DOHH2 (cell line): ENCODE data around the gene ZFY.

Experiments
- EZH2phosphoT487 ChIP-seq: fragments of 200-600 bp; sonication (generic); IDR thresholded peaks from 2 replicates; pipeline ENCODE4 v1.6.1; 2017; ENCODE audit warnings: borderline replicate concordance, mild to moderate bottlenecking, antibody characterized with exemption, low read length, moderate library complexity, mixed read lengths
- TF ChIP-seq, protein P1 (sequence below): fragments of 200-600 bp; sonication (generic); IDR thresholded peaks from one replicate; pipeline ENCODE4 v1.5.1; 2014; ENCODE audit warnings: antibody characterized with exemption, mild to moderate bottlenecking, low read depth, low read length; ENCODE audit not compliant: poor library complexity, severe bottlenecking

DNA sequence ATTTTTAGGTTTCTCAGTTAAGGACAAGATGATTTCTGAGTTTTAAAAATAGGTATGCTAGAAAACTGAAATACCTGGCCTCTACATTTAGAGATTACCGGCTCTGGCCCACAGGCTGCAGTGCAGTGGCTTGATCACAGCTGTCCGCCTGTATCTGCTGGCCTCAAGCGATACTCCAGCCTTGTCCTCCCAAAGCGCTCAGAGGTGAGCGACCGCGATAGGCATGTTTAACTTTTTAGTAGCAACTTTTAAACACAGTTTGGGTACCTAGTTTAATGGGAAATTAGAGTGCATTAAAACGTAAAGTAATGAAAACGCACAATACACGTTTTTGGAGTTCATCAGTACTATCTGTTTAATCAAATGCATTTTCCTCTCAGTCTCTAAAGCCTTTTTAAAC is 1.1 kb upstream of the ZFY start:
- TF ChIP-seq, protein P1, sequence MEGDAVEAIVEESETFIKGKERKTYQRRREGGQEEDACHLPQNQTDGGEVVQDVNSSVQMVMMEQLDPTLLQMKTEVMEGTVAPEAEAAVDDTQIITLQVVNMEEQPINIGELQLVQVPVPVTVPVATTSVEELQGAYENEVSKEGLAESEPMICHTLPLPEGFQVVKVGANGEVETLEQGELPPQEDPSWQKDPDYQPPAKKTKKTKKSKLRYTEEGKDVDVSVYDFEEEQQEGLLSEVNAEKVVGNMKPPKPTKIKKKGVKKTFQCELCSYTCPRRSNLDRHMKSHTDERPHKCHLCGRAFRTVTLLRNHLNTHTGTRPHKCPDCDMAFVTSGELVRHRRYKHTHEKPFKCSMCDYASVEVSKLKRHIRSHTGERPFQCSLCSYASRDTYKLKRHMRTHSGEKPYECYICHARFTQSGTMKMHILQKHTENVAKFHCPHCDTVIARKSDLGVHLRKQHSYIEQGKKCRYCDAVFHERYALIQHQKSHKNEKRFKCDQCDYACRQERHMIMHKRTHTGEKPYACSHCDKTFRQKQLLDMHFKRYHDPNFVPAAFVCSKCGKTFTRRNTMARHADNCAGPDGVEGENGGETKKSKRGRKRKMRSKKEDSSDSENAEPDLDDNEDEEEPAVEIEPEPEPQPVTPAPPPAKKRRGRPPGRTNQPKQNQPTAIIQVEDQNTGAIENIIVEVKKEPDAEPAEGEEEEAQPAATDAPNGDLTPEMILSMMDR: no peak
- TF ChIP-seq EZH2phosphoT487: no peak
